Liver (tissue), 9 donors: ENCODE results near the gene PRR22. TPM values are rescaled to one million over a fixed set of nuclear protein-coding genes. Genes with fewer than 3 reads are reported as not detected.
"Not testable (repeated sequence)": the region's sequence is repeated elsewhere in the genome, so short reads cannot be mapped to it uniquely, and the experiment has no call there.

Experiments used
- DNase-seq: peaks from one replicate; pipeline ENCODE4 v3.0.0-alpha.2; 2017; ENCODE audit warnings: low spot score
- H3K27ac ChIP-seq, 2 donors: one replicate each; pipeline ENCODE4 v1.7.0; 2013; ENCODE audit warnings: inconsistent platforms in 2 of 2, low read length in 2 of 2, control low read depth in 1 of 2, low read depth in 1 of 2, mild to moderate bottlenecking in 1 of 2
- H3K27me3 ChIP-seq, 4 donors: one replicate each; pipeline versions ENCODE4 v1.6.1 to v1.7.0; 2013; ENCODE audit warnings: low read length in 3 of 4, inconsistent platforms in 1 of 4, mild to moderate bottlenecking in 1 of 4, moderate library complexity in 1 of 4; ENCODE audit not compliant: control insufficient read depth in 4 of 4, insufficient read depth in 4 of 4
- H3K36me3 ChIP-seq, 4 donors: one replicate each; pipeline versions ENCODE4 v1.6.1 to v1.7.0; 2013; ENCODE audit warnings: low read length in 3 of 4, mild to moderate bottlenecking in 3 of 4, low read depth in 1 of 4, moderate library complexity in 1 of 4; ENCODE audit not compliant: control insufficient read depth in 4 of 4, insufficient read depth in 3 of 4
- H3K4me1 ChIP-seq, 4 donors: one replicate each; pipeline versions ENCODE4 v1.6.1 to v1.7.0; 2013; ENCODE audit warnings: low read length in 3 of 4, mild to moderate bottlenecking in 3 of 4, moderate library complexity in 1 of 4; ENCODE audit not compliant: control insufficient read depth in 4 of 4, insufficient read depth in 4 of 4
- H3K4me3 ChIP-seq, 3 donors: one replicate each; pipeline versions ENCODE4 v1.6.1 to v1.7.0; 2013; ENCODE audit warnings: low read length in 3 of 3, control low read depth in 1 of 3, low read depth in 1 of 3, mild to moderate bottlenecking in 1 of 3
- H3K9ac ChIP-seq, 2 donors: one replicate each; pipeline ENCODE4 v1.7.0; 2013; ENCODE audit warnings: low read length in 2 of 2, mild to moderate bottlenecking in 2 of 2, moderate library complexity in 2 of 2, control low read depth in 1 of 2, low read depth in 1 of 2
- H3K9me3 ChIP-seq, 4 donors: one replicate each; pipeline versions ENCODE4 v1.6.1 to v1.7.0; 2013; ENCODE audit warnings: low read length in 3 of 4; ENCODE audit not compliant: control insufficient read depth in 4 of 4
- NR2F2 ChIP-seq: IDR thresholded peaks from 2 replicates; pipeline ENCODE4 v1.6.1; 2016; ENCODE audit warnings: antibody characterized with exemption
- WGBS: extraction: QIAGEN DNeasy Blood & Tissue Kit; methylation state at CpG from one replicate; pipeline ENCODE4 v1.1.7; 2013; 5-methylcytosine and 5-hydroxymethylcytosine counted together
- polyA plus RNA-seq, 2 donors: library from polyadenylated mRNA; stranded (reverse) in 1 of 2; unstranded in 1 of 2; fragments of 200-250 nt in 1 of 2; fragments of >200 nt in 1 of 2; fragmentation: Nextera tagmentation in 1 of 2; extraction: Ambion mirVana in 1 of 2; gene quantifications; one replicate each; pipeline versions ENCODE4 v1.2.1 to v1.2.3, GENCODE V29; 2013 to 2015
- total RNA-seq, 2 donors: library from RNA; depleted of rRNA; stranded (reverse); fragments of >200 nt; gene quantifications; one replicate each; pipeline ENCODE4 v1.2.3, GENCODE V29; 2014
- donor health status: healthy.
- donor health status: healthy.
- donor health status: healthy.
- donor health status: healthy.
- donor health status: healthy.

The PRR22 gene
- total and polyA plus RNA-seq, 4 donors, result 0.40 to 1.6 (median 0.63) TPM

DNA sequence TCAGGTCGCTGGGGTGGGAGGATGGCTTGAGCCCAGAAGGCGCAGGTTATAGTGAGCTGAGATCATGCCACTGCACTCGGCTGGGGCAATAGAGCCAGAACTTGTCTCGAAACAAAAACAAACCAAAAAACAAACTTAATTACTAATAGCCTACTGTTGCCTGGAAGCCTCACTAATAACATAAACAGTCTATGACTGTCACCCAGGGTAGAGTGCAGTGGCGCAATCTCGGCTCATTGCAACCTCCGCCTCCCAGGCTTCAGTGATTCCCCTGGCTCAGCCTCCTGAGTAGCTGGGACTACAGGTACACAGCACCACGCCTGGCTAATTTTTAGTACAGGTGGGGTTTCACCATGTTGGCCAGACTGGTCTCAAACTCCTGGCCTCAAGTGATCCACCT, 46.1 kb downstream of the PRR22 start:
- no peak overlapping the region for H3K9ac ChIP-seq
- no peaks in the 10 kb centered on the region for H3K36me3 ChIP-seq
- H3K4me3 ChIP-seq, result no peak overlapping the region
- H3K27ac ChIP-seq, result no peak overlapping the region
- TF ChIP-seq NR2F2, result no peak
- H3K4me1 ChIP-seq, result no peaks in the 10 kb centered on the region
- no peaks in the 10 kb centered on the region for H3K27me3 ChIP-seq
- WGBS, result 76% methylated on average over 8 of the region's 8 CpGs
- H3K9me3 ChIP-seq, result no peaks in the 10 kb centered on the region
- DNase-seq, result no peak

DNA sequence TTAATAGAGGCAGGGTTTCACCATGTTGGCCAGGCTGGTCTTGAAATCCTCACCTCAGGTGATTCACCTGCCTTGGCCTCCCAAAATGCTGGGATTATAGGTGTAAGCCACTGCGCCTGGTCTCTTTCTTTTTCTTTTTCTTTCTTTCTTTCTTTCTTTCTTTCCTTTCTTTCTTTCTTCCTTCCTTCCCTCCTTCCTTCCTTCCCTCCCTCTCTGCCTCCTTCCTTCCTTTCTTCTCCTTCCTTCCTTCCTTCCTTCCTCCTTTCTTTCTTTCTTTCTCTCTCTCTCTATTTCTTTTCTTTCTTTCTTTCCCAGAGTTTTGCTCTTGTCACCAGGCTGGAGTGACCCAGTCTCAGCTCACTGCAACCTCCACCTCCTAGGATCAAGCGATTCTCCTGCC, 51.4 kb downstream of the PRR22 start:
- not testable (repeated sequence) for H3K4me3 ChIP-seq, H3K36me3 ChIP-seq, H3K27me3 ChIP-seq, H3K27ac ChIP-seq, DNase-seq, H3K9ac ChIP-seq, H3K9me3 ChIP-seq, H3K4me1 ChIP-seq
- WGBS, result 84% methylated on average over 2 of the region's 2 CpGs

Other genes with a start within 250 kb of the PRR22 start
- gene TINCR, start 216.8 kb downstream of the PRR22 start, total RNA-seq, result under 1 TPM in 1 of 2 donors, not detected in 1; 0.05 TPM
- under 1 TPM in 1 of 2 donors, not detected in 1; 0.08 TPM for gene TINCR, start 216.8 kb downstream of the PRR22 start, polyA plus RNA-seq
- 10 to 100 TPM; 25.8 to 57.8 TPM for gene SAFB2, start 162.0 kb downstream of the PRR22 start, total RNA-seq
- 10 to 100 TPM; 18.7 to 31.2 TPM for gene SAFB2, start 162.0 kb downstream of the PRR22 start, polyA plus RNA-seq
- 10 to 100 TPM; 52.1 to 65.0 TPM for gene SAFB, start 161.7 kb downstream of the PRR22 start, total RNA-seq
- gene SAFB, start 161.7 kb downstream of the PRR22 start, polyA plus RNA-seq, result 10 to 100 TPM; 16.5 to 24.8 TPM
- 10 to 100 TPM; 11.5 to 19.0 TPM for gene MICOS13, start 104.2 kb downstream of the PRR22 start, total RNA-seq
- gene MICOS13, start 104.2 kb downstream of the PRR22 start, polyA plus RNA-seq, result 10 to 100 TPM; 42.7 to 84.0 TPM
- gene HSD11B1L, start 103.7 kb downstream of the PRR22 start, total RNA-seq, result 1 to 10 TPM; 1.3 to 1.4 TPM
- 1 to 10 TPM; 2.4 to 2.5 TPM for gene HSD11B1L, start 103.7 kb downstream of the PRR22 start, polyA plus RNA-seq
- 100 to 1,000 TPM in 1 of 2 donors, 10 to 100 TPM in 1; 47.2 to 251 TPM for gene RPL36, start 94.5 kb downstream of the PRR22 start, total RNA-seq
- gene RPL36, start 94.5 kb downstream of the PRR22 start, polyA plus RNA-seq, result 100 to 1,000 TPM; 390 to 556 TPM
- gene LONP1, start 64.6 kb downstream of the PRR22 start, total RNA-seq, result 10 to 100 TPM; 32.3 to 68.9 TPM
- gene LONP1, start 64.6 kb downstream of the PRR22 start, polyA plus RNA-seq, result 10 to 100 TPM; 46.1 to 83.9 TPM
- gene CATSPERD, start 64.1 kb downstream of the PRR22 start, total RNA-seq, result not detected
- gene CATSPERD, start 64.1 kb downstream of the PRR22 start, polyA plus RNA-seq, result not detected
- 10 to 100 TPM; 16.3 to 19.0 TPM for gene DUS3L, start 6.4 kb upstream of the PRR22 start, total RNA-seq
- gene DUS3L, start 6.4 kb upstream of the PRR22 start, polyA plus RNA-seq, result 10 to 100 TPM; 12.2 to 17.4 TPM
- 1 to 10 TPM; 3.3 to 3.7 TPM for gene NRTN, start 20.3 kb upstream of the PRR22 start, total RNA-seq
- gene NRTN, start 20.3 kb upstream of the PRR22 start, polyA plus RNA-seq, result 1 to 10 TPM; 1.3 to 5.3 TPM
- gene FUT6, start 55.0 kb upstream of the PRR22 start, total RNA-seq, result 1 to 10 TPM; 2.6 to 8.4 TPM
- gene FUT6, start 55.0 kb upstream of the PRR22 start, polyA plus RNA-seq, result 10 to 100 TPM in 1 of 2 donors, 1 to 10 TPM in 1; 6.2 to 14.0 TPM
- gene FUT3, start 66.7 kb upstream of the PRR22 start, total RNA-seq, result under 1 TPM in 1 of 2 donors, not detected in 1; 0.25 TPM
- gene FUT3, start 66.7 kb upstream of the PRR22 start, polyA plus RNA-seq, result under 1 TPM; 0.27 to 0.47 TPM
- gene FUT5, start 85.8 kb upstream of the PRR22 start, total RNA-seq, result under 1 TPM; 0.05 to 0.17 TPM
- gene FUT5, start 85.8 kb upstream of the PRR22 start, polyA plus RNA-seq, result under 1 TPM in 1 of 2 donors, not detected in 1; 0.02 TPM
- gene NDUFA11, start 119.0 kb upstream of the PRR22 start, total RNA-seq, result 100 to 1,000 TPM; 127 to 134 TPM
- 100 to 1,000 TPM; 319 to 394 TPM for gene NDUFA11, start 119.0 kb upstream of the PRR22 start, polyA plus RNA-seq
- 1 to 10 TPM; 3.6 to 7.7 TPM for gene VMAC, start 120.1 kb upstream of the PRR22 start, total RNA-seq
- 1 to 10 TPM; 1.2 to 1.6 TPM for gene VMAC, start 120.1 kb upstream of the PRR22 start, polyA plus RNA-seq
- gene CAPS, start 129.5 kb upstream of the PRR22 start, total RNA-seq, result 1 to 10 TPM; 2.1 to 4.2 TPM
- 10 to 100 TPM in 1 of 2 donors, 1 to 10 TPM in 1; 2.8 to 11.4 TPM for gene CAPS, start 129.5 kb upstream of the PRR22 start, polyA plus RNA-seq
- 10 to 100 TPM; 20.2 to 23.3 TPM for gene RANBP3, start 193.4 kb upstream of the PRR22 start, total RNA-seq
- 10 to 100 TPM in 1 of 2 donors, 1 to 10 TPM in 1; 10.0 to 21.2 TPM for gene RANBP3, start 193.4 kb upstream of the PRR22 start, polyA plus RNA-seq